Smooth muscle cell (in vitro differentiated cells): ENCODE measurements around the gene ZFYVE28. TPM values are rescaled to one million over a fixed set of nuclear protein-coding genes. Genes with fewer than 3 reads are reported as not detected.

ENCODE experiments used
- DNase-seq: peaks from one replicate; lab custom pipeline; 2025; ENCODE audit not compliant: unreplicated experiment; lab: John Stamatoyannopoulos, UW
- H2AFZ ChIP-seq: fragments of 200-600 bp; sonication (generic); 2 replicates; pipeline ENCODE4 v1.6.0; 2016; ENCODE audit warnings: antibody characterized with exemption, low read depth, mild to moderate bottlenecking
- H3F3A ChIP-seq: fragments of 200-600 bp; sonication (generic); 2 replicates; pipeline ENCODE4 v1.6.0; 2017; ENCODE audit warnings: antibody characterized with exemption, low read depth
- H3K27ac ChIP-seq: fragments of 200-600 bp; sonication (generic); 2 replicates; pipeline ENCODE4 v1.5.1; 2016; ENCODE audit warnings: low read depth, mild to moderate bottlenecking
- H3K27me3 ChIP-seq: fragments of 200-600 bp; sonication (generic); 2 replicates; pipeline ENCODE4 v1.6.1; 2016; ENCODE audit warnings: low read depth, mild to moderate bottlenecking
- H3K36me3 ChIP-seq: fragments of 200-600 bp; sonication (generic); 2 replicates; pipeline ENCODE4 v1.5.1; 2016; ENCODE audit warnings: low read depth
- H3K4me1 ChIP-seq: fragments of 200-600 bp; sonication (generic); 2 replicates; pipeline ENCODE4 v1.5.1; 2016; ENCODE audit warnings: low read depth
- H3K4me2 ChIP-seq: fragments of 200-600 bp; sonication (generic); 2 replicates; pipeline ENCODE4 v1.6.0; 2016; ENCODE audit warnings: mild to moderate bottlenecking
- H3K4me3 ChIP-seq: fragments of 200-600 bp; sonication (generic); 2 replicates; pipeline ENCODE4 v1.5.1; 2016; ENCODE audit warnings: mild to moderate bottlenecking
- H3K79me2 ChIP-seq: fragments of 200-600 bp; sonication (generic); 2 replicates; pipeline ENCODE4 v1.6.0; 2016; ENCODE audit warnings: low read depth, mild to moderate bottlenecking
- H3K9ac ChIP-seq: fragments of 200-600 bp; sonication (generic); 2 replicates; pipeline ENCODE4 v1.6.0; 2016; ENCODE audit warnings: low read depth
- H3K9me3 ChIP-seq: fragments of 200-600 bp; sonication (generic); replicated peaks from 2 replicates; pipeline ENCODE4 v1.5.1; 2016; ENCODE audit warnings: low read depth
- H4K20me1 ChIP-seq: fragments of 200-600 bp; sonication (generic); 2 replicates; pipeline ENCODE4 v1.6.0; 2016; ENCODE audit warnings: low read depth
- WGBS: methylation state at CpG from one replicate; pipeline ENCODE4 v1.1.7; 2016; ENCODE audit warnings: low lambda C conversion rate; 5-methylcytosine and 5-hydroxymethylcytosine counted together
- polyA plus RNA-seq: library from polyadenylated mRNA; unstranded; fragments of >200 nt; fragmentation: Nextera tagmentation; extraction: Ambion mirVana; gene quantifications from 2 replicates; pipeline ENCODE4 v1.2.1, GENCODE V29; 2016
- total RNA-seq: library from RNA; depleted of rRNA; stranded (reverse); fragments of >200 nt; gene quantifications from 2 replicates; pipeline ENCODE4 v1.2.3, GENCODE V29; 2014
- TF ChIP-seq, protein P1 (sequence below): fragments of 200-600 bp; sonication (generic); IDR thresholded peaks from 2 replicates; pipeline ENCODE4 v1.5.1; 2017; ENCODE audit warnings: borderline replicate concordance, mild to moderate bottlenecking, antibody characterized with exemption; ENCODE audit not compliant: insufficient read depth, poor library complexity, severe bottlenecking

ZFYVE28 gene
- total and polyA plus RNA-seq, 2 experiments from 2014 or later: 0.22 TPM; not detected in 1

- DNase-seq: no peak
- no peak overlapping the region for H3K4me2 ChIP-seq
- no peaks in the 10 kb centered on the region for H3F3A ChIP-seq
- no peak overlapping the region for H3K9ac ChIP-seq
- WGBS: 85% methylated on average over 9 of the region's 9 CpGs
- no peaks in the 10 kb centered on the region for H3K9me3 ChIP-seq
- TF ChIP-seq, protein P1, sequence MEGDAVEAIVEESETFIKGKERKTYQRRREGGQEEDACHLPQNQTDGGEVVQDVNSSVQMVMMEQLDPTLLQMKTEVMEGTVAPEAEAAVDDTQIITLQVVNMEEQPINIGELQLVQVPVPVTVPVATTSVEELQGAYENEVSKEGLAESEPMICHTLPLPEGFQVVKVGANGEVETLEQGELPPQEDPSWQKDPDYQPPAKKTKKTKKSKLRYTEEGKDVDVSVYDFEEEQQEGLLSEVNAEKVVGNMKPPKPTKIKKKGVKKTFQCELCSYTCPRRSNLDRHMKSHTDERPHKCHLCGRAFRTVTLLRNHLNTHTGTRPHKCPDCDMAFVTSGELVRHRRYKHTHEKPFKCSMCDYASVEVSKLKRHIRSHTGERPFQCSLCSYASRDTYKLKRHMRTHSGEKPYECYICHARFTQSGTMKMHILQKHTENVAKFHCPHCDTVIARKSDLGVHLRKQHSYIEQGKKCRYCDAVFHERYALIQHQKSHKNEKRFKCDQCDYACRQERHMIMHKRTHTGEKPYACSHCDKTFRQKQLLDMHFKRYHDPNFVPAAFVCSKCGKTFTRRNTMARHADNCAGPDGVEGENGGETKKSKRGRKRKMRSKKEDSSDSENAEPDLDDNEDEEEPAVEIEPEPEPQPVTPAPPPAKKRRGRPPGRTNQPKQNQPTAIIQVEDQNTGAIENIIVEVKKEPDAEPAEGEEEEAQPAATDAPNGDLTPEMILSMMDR: no peak
- H3K4me3 ChIP-seq: no peak overlapping the region
- peaks cover 6% of the 10 kb centered on the region for H3K4me1 ChIP-seq
- no peaks in the 10 kb centered on the region for H4K20me1 ChIP-seq
- H3K36me3 ChIP-seq: no peaks in the 10 kb centered on the region
- H3K27ac ChIP-seq: no peak overlapping the region
- H3K27me3 ChIP-seq: peaks cover 6% of the 10 kb centered on the region
- H2AFZ ChIP-seq: no peak overlapping the region
- H3K79me2 ChIP-seq: no peaks in the 10 kb centered on the region
These were observed 22.9 kb downstream of the ZFYVE28 start for GRCh38 chr4:2395584-2395983.

DNA sequence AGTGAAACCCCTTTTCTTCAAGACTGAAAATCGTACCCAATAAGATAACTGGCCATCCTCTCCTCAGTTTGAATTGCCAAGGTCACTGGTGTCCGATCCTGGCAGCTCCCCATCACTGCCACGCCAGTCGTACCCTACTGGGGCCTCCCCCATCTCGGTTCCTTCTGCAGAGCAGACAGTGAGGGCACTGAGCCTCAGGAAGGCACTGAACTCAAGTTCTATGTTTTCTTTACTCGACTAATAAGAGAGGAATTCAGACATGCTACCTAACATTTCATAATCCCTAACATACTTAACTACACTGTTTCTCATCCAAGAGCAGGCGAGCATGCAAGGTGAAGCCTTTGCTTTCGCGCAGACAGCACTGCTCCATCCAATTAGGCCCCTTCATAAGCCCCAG is 23.4 kb downstream of the ZFYVE28 start:
- Histone ChIP-seq H3K4me3 (no peak overlapping the region), H3K27ac (no peak overlapping the region), H3K4me1 (peaks cover 6% of the 10 kb centered on the region), H3F3A (no peaks in the 10 kb centered on the region), H3K79me2 (no peaks in the 10 kb centered on the region), H4K20me1 (no peaks in the 10 kb centered on the region), H3K9ac (no peak overlapping the region), H3K4me2 (no peak overlapping the region), H3K27me3 (peaks cover 9% of the 10 kb centered on the region), H3K36me3 (no peaks in the 10 kb centered on the region), H2AFZ (no peak overlapping the region), H3K9me3 (no peaks in the 10 kb centered on the region)
- 85% methylated on average over 9 of the region's 9 CpGs for WGBS
- DNase-seq: no peak
- TF ChIP-seq, protein P1: no peak

GRCh38 chr4:2394528-2394927 is 23.9 kb downstream of the ZFYVE28 start:
- 96% methylated on average over 17 of the region's 17 CpGs for WGBS
- Histone ChIP-seq H3K4me1 (peaks cover 6% of the 10 kb centered on the region), H3K4me3 (no peak overlapping the region), H3K9me3 (no peaks in the 10 kb centered on the region), H3K9ac (no peak overlapping the region), H3K36me3 (no peaks in the 10 kb centered on the region), H2AFZ (no peak overlapping the region), H3K27ac (no peak overlapping the region), H3F3A (no peaks in the 10 kb centered on the region), H4K20me1 (no peaks in the 10 kb centered on the region), H3K4me2 (no peak overlapping the region), H3K79me2 (no peaks in the 10 kb centered on the region), H3K27me3 (peaks cover 9% of the 10 kb centered on the region)
- TF ChIP-seq, protein P1: no peak
- DNase-seq: no peak

- Histone ChIP-seq H3F3A (no peaks in the 10 kb centered on the region), H3K79me2 (no peaks in the 10 kb centered on the region), H2AFZ (no peak overlapping the region), H3K36me3 (no peaks in the 10 kb centered on the region), H3K4me1 (peaks cover 6% of the 10 kb centered on the region), H3K9me3 (no peaks in the 10 kb centered on the region), H4K20me1 (no peaks in the 10 kb centered on the region), H3K4me3 (peak overlapping the region; percentile 25), H3K9ac (no peak overlapping the region), H3K27me3 (peaks cover 9% of the 10 kb centered on the region), H3K27ac (no peak overlapping the region), H3K4me2 (peak overlapping the region; percentile 70)
- no peak for DNase-seq
- 49% methylated on average over 28 of the region's 28 CpGs for WGBS
- TF ChIP-seq, protein P1: no peak
These were observed 24.8 kb downstream of the ZFYVE28 start for GRCh38 chr4:2393353-2394270.
